ENCODE measurements around the gene FCRL3.

Gene FCRL3

DNA sequence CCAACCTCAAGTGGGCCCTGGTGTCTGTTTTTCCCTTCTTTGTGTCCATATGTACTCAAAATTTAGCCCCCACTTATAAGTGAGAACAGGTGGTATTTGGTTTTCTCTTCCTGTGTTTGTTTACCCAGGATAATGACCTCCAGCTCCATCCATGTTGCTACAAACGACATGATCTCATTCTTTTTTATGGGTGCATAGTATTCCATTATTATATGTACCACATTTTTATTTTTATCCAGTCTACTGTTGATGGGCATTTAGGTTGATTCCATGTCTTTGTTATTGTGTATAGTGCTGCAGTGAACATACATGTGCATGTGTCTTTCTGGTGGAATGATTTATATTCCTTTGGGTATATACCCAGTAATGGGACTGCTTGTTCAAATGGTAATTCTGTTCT lies 27.6 kb downstream of the FCRL3 start:
- DNase-seq: no peak

DNA sequence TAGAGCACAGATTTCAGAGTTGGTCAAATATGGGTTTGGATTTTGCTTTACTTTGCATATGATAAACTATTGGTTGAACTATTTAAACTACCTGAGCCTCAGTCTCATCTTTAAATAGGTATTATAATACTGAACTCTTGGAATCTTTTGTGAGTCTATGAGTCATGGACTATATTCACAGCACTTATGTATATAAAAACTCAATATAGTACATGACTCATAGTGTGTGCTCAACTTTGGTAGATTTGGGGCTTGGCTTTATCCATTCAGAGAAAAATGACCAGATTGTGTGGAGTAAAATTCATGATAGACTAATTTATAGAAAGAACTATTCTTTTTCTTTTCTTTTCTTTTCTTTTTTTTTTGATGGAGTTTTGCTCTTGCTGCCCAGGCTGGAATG lies 28.7 kb downstream of the FCRL3 start:
- no peak for DNase-seq

GRCh38 chr1:157659576-157660247 lies 40.9 kb downstream of the FCRL3 start:
- no peak for DNase-seq

DNA sequence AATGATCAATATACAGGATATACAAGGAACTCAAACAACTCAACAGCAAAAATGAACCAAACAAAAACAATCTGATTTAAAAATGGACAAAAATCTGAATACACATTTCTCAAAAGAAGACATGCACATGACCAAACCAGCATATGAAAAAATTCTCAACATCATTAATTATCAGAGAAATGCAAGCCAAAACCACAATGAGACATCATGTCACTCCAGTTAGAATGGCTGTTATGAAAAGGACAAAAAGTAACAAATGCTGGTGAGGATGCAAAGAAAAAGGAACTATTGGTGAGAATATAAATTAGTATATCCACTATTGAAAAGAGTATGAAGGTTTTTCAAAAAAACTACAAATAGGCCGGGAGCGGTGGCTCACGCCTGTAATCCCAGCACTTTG lies 42.0 kb downstream of the FCRL3 start:
- DNase-seq: no peak

- DNase-seq: no peak
These were observed 47.1 kb downstream of the FCRL3 start for GRCh38 chr1:157653494-157653873.

DNA sequence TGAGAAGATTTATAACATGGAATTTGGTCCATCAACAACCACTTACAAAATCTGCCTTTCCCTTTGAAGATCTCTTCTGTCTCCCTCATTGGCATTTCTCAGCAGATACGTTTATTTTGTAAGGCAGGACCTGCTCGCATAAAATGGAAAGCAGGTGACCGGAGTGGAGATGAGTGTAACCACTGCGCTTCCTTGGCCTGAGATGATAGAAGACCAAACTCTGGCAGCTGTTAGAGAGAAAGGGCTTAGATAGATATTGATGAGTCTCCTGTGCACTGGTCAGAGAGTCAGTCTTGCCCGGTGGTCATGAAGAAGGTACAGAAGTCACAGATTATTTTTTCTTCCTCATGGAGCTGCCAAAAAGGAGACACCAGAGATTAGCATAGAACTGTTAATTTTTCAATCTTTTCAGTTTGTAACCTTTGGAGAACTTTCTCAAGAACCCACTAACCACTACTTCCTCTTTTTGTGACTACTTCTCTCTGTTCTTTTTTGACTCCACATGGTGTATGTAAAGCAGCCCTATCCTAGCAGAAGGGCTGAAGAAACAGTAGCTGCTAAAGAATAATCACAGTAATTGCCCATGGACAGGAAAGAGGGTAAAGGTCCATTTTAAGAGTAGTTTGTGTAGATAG lies 47.6 kb downstream of the FCRL3 start:
- no peak for DNase-seq

GRCh38 chr1:157648317-157648716 lies 52.3 kb downstream of the FCRL3 start:
- DNase-seq: no peak

DNA sequence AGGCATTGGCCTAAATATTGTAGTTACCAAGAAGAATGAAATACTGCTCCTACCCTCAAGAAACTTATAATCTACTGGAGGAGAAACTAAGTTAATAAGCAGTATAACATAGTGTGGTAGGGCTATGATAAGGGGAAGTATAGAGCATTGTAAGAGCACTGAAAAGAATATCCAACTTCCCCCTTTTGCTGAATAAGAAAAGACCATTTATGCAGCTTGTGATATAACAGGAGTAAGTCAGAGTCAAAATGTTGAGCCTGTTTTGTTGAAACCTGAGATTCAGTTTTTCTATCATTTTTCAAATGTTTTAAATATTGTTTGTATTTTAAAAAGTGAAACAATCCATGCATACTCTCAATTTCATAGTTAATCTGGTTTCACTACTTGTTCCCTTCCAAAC lies 54.4 kb downstream of the FCRL3 start:
- DNase-seq: no peak

GRCh38 chr1:157641177-157641576 lies 59.4 kb downstream of the FCRL3 start:
- no peak for DNase-seq

DNA sequence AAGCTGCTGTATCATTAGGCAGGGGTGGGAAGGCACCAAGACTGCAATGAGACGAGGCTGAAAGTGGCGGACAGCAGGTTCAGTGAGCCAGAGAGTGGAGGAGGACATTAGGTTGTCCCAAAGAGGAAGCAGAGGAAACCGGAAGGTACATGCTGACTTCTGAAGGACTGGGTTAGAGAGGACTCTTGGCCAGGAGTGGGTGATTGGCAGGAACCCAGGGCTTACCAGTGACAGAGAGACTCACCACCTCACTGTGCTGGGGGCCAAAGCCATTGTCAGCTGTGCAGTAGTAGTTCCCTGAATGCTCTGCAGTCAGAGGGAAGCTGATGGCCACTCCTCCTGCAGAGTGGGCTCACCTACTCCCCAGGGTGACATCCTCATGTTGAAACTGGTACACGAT lies 60.8 kb downstream of the FCRL3 start:
- no peak for DNase-seq

DNA sequence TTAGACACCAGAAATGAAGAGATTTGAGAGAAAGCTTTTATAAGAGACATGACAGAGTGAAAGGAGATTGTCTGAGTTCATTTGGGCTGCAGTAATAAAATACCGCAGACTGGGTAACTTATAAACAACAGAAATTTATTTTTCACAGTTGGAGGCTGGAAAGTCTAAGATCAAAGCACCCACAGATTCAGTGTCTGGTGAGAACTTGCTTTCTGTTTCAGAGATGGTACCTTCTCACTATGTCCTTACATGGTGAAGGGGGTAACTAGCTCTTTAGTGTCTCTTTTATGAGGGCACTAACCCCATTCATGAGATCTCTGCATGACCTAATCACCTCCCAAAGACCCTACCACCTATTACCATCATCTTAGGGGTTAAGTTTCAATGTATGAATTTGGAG lies 71.8 kb downstream of the FCRL3 start:
- no peak for DNase-seq

Measured in NCI-H774 (cell line).